Measurements from ENCODE around the gene DLGAP4. TPM values are rescaled to one million over a fixed set of nuclear protein-coding genes. Genes with fewer than 3 reads are reported as not detected.

DLGAP4 gene
- total RNA-seq, 2 donors from 2014 or later, result 33.9 to 45.4 TPM

GRCh38 chr20:36493051-36493800 lies 187.1 kb downstream of the DLGAP4 start:
- no peak for DNase-seq

GRCh38 chr20:36493801-36494114 lies 187.6 kb downstream of the DLGAP4 start:
- no peaks in the 10 kb centered on the region for H3K36me3 Mint-ChIP-seq (ENCODE audit: low read depth)
- H3K27ac Mint-ChIP-seq, result peak overlapping the region; percentile 75
- H3K4me3 Mint-ChIP-seq, result peak overlapping the region; percentile 73
- H3K27me3 Mint-ChIP-seq, result no peaks in the 10 kb centered on the region
- ATAC-seq (no peak), DNase-seq (no peak)
- peaks cover 33% of the 10 kb centered on the region for H3K4me1 Mint-ChIP-seq
- H3K9me3 ChIP-seq (ENCODE audit: control insufficient read depth, low read length, poor library complexity, severe bottlenecking), result no peaks in the 10 kb centered on the region

More at GRCh38 chr20:36493051-36493800, 187.1 kb downstream of the DLGAP4 start:
- Mint-ChIP-seq H3K4me3 (peak overlapping the region; percentile 12), H3K27ac (peak overlapping the region; percentile 75), H3K4me1 (peaks cover 33% of the 10 kb centered on the region), H3K36me3 (ENCODE audit: low read depth) (no peaks in the 10 kb centered on the region), H3K27me3 (no peaks in the 10 kb centered on the region)
- no peak for ATAC-seq
- no peaks in the 10 kb centered on the region for H3K9me3 ChIP-seq (ENCODE audit: control insufficient read depth, low read length, poor library complexity, severe bottlenecking)

- DNase-seq (no peak), ATAC-seq (no peak)
- H3K4me3 Mint-ChIP-seq, result no peak overlapping the region
Observed at GRCh38 chr20:36496707-36497669, 190.8 kb downstream of the DLGAP4 start.

GRCh38 chr20:36497856-36498255 lies 191.7 kb downstream of the DLGAP4 start:
- no peak for ATAC-seq
- Mint-ChIP-seq H3K27ac (no peak overlapping the region), H3K27me3 (no peaks in the 10 kb centered on the region), H3K4me3 (no peak overlapping the region), H3K36me3 (ENCODE audit: low read depth) (peaks cover 2% of the 10 kb centered on the region), H3K4me1 (peaks cover 12% of the 10 kb centered on the region)
- H3K9me3 ChIP-seq (ENCODE audit: control insufficient read depth, low read length, poor library complexity, severe bottlenecking), result no peaks in the 10 kb centered on the region
- DNase-seq, result no peak

More at GRCh38 chr20:36496707-36497669, 190.8 kb downstream of the DLGAP4 start:
- peak overlapping the region; percentile 19 for H3K27ac Mint-ChIP-seq
- peaks cover 20% of the 10 kb centered on the region for H3K4me1 Mint-ChIP-seq
- no peaks in the 10 kb centered on the region for H3K9me3 ChIP-seq (ENCODE audit: control insufficient read depth, low read length, poor library complexity, severe bottlenecking)
- no peaks in the 10 kb centered on the region for H3K27me3 Mint-ChIP-seq
- H3K36me3 Mint-ChIP-seq (ENCODE audit: low read depth), result peaks cover 2% of the 10 kb centered on the region

GRCh38 chr20:36498386-36499179 lies 192.4 kb downstream of the DLGAP4 start:
- no peaks in the 10 kb centered on the region for H3K27me3 Mint-ChIP-seq
- no peak for ATAC-seq
- H3K4me3 Mint-ChIP-seq, result no peak overlapping the region
- no peak for DNase-seq
- H3K9me3 ChIP-seq (ENCODE audit: control insufficient read depth, low read length, poor library complexity, severe bottlenecking), result no peaks in the 10 kb centered on the region
- H3K36me3 Mint-ChIP-seq (ENCODE audit: low read depth), result peaks cover 4% of the 10 kb centered on the region
- H3K27ac Mint-ChIP-seq, result peak overlapping the region; percentile 78
- H3K4me1 Mint-ChIP-seq, result peaks cover 14% of the 10 kb centered on the region

GRCh38 chr20:36499211-36499610 lies 193.1 kb downstream of the DLGAP4 start:
- no peak for DNase-seq
- Mint-ChIP-seq H3K27ac (peak overlapping the region; percentile 78), H3K4me3 (no peak overlapping the region), H3K27me3 (no peaks in the 10 kb centered on the region), H3K4me1 (peaks cover 10% of the 10 kb centered on the region), H3K36me3 (ENCODE audit: low read depth) (peaks cover 7% of the 10 kb centered on the region)
- no peak for ATAC-seq
- no peaks in the 10 kb centered on the region for H3K9me3 ChIP-seq (ENCODE audit: control insufficient read depth, low read length, poor library complexity, severe bottlenecking)

- H3K4me1 Mint-ChIP-seq, result peaks cover 10% of the 10 kb centered on the region
- DNase-seq, result no peak
- no peak for ATAC-seq
- H3K27me3 Mint-ChIP-seq, result no peaks in the 10 kb centered on the region
- no peaks in the 10 kb centered on the region for H3K9me3 ChIP-seq (ENCODE audit: control insufficient read depth, low read length, poor library complexity, severe bottlenecking)
- H3K36me3 Mint-ChIP-seq (ENCODE audit: low read depth), result peaks cover 7% of the 10 kb centered on the region
- H3K4me3 Mint-ChIP-seq, result no peak overlapping the region
- no peak overlapping the region for H3K27ac Mint-ChIP-seq
Observed at GRCh38 chr20:36499723-36500501, 193.8 kb downstream of the DLGAP4 start.

- no peaks in the 10 kb centered on the region for H3K27me3 Mint-ChIP-seq
- H3K4me3 Mint-ChIP-seq, result no peak overlapping the region
- peaks cover 13% of the 10 kb centered on the region for H3K4me1 Mint-ChIP-seq
- H3K9me3 ChIP-seq (ENCODE audit: control insufficient read depth, low read length, poor library complexity, severe bottlenecking), result no peaks in the 10 kb centered on the region
- peak; percentile 80 for ATAC-seq
- peaks cover 8% of the 10 kb centered on the region for H3K36me3 Mint-ChIP-seq (ENCODE audit: low read depth)
- H3K27ac Mint-ChIP-seq, result peak overlapping the region; percentile 77
- no peak for DNase-seq
Observed at GRCh38 chr20:36501367-36502006, 195.3 kb downstream of the DLGAP4 start.

- ATAC-seq, result no peak
- H3K36me3 Mint-ChIP-seq (ENCODE audit: low read depth), result peaks cover 11% of the 10 kb centered on the region
- peaks cover 13% of the 10 kb centered on the region for H3K4me1 Mint-ChIP-seq
- H3K9me3 ChIP-seq (ENCODE audit: control insufficient read depth, low read length, poor library complexity, severe bottlenecking), result no peaks in the 10 kb centered on the region
- DNase-seq, result no peak
- no peak overlapping the region for H3K4me3 Mint-ChIP-seq
- H3K27me3 Mint-ChIP-seq, result no peaks in the 10 kb centered on the region
- H3K27ac Mint-ChIP-seq, result no peak overlapping the region
Observed at GRCh38 chr20:36504295-36504694, 198.2 kb downstream of the DLGAP4 start.

- peaks cover 11% of the 10 kb centered on the region for H3K4me1 Mint-ChIP-seq
- peak; percentile 57 for ATAC-seq
- peaks cover 10% of the 10 kb centered on the region for H3K36me3 Mint-ChIP-seq (ENCODE audit: low read depth)
- H3K27ac Mint-ChIP-seq, result no peak overlapping the region
- no peak for DNase-seq
- no peak overlapping the region for H3K4me3 Mint-ChIP-seq
- no peaks in the 10 kb centered on the region for H3K9me3 ChIP-seq (ENCODE audit: control insufficient read depth, low read length, poor library complexity, severe bottlenecking)
- H3K27me3 Mint-ChIP-seq, result no peaks in the 10 kb centered on the region
Observed at GRCh38 chr20:36506253-36506652, 200.1 kb downstream of the DLGAP4 start.

- Mint-ChIP-seq H3K4me1 (peaks cover 15% of the 10 kb centered on the region), H3K27ac (no peak overlapping the region), H3K27me3 (no peaks in the 10 kb centered on the region), H3K4me3 (no peak overlapping the region), H3K36me3 (ENCODE audit: low read depth) (peaks cover 16% of the 10 kb centered on the region)
- no peak for ATAC-seq
- no peaks in the 10 kb centered on the region for H3K9me3 ChIP-seq (ENCODE audit: control insufficient read depth, low read length, poor library complexity, severe bottlenecking)
- no peak for DNase-seq
Observed at GRCh38 chr20:36507746-36508145, 201.6 kb downstream of the DLGAP4 start.
